ENCODE results near the gene HOXA10. TPM values are rescaled to one million over a fixed set of nuclear protein-coding genes. Genes with fewer than 3 reads are reported as not detected.

HOXA10 gene
- total RNA-seq, 1 experiment from 2014 or later = not detected

GRCh38 chr7:27205325-27206280 lies 31.5 kb upstream of the HOXA10 start:
- Mint-ChIP-seq H3K36me3 (ENCODE audit: insufficient read depth in 1 of 3, low read depth in 3 of 3) (peaks cover 0 to 2% (median 0%) of the 10 kb centered on the region in 3 experiments; a peak in 1 of 7 replicates), H3K9me3 (peaks cover 7 to 8% of the 10 kb centered on the region in 2 experiments; a peak in 4 of 5 replicates), H3K4me3 (peak overlapping the region in 1 of 2 experiments; percentile 22; a peak in 2 of 5 replicates), H3K27ac (no peak overlapping the region), H3K4me1 (peaks cover 6 to 15% of the 10 kb centered on the region in 2 experiments; a peak in 3 of 4 replicates), H3K27me3 (ENCODE audit: low read depth) (peaks cover 100% of the 10 kb centered on the region)
- no CpG with 5 or more reads among the region's 52 CpGs for WGBS (ENCODE audit: extremely low coverage, insufficient read length, low lambda C conversion rate)
- Histone ChIP-seq H2BK12ac (ENCODE audit: insufficient read length, low read depth, low read length) (no peak overlapping the region), H3K4me2 (ENCODE audit: insufficient read depth, insufficient read length, low read length) (no peak overlapping the region), H3K23me2 (ENCODE audit: insufficient read length, low read depth, low read length, poor library complexity, severe bottlenecking) (no peaks in the 10 kb centered on the region), H4K91ac (ENCODE audit: insufficient read length, low read depth, low read length) (no peak overlapping the region), H2BK120ac (ENCODE audit: low read depth, low read length, poor library complexity, severe bottlenecking) (no peak overlapping the region), H3K23ac (ENCODE audit: insufficient read length, low read depth, low read length) (no peak overlapping the region), H3K4me1 (ENCODE audit: insufficient read depth, low read length) (no peaks in the 10 kb centered on the region), H4K8ac (replicated peaks; ENCODE audit: insufficient read length, low read depth, low read length) (no peak overlapping the region), H3K27ac (ENCODE audit: insufficient read length, low read depth, low read length) (no peak overlapping the region), H3K14ac (ENCODE audit: insufficient read depth, low read length) (no peak overlapping the region), H3K18ac (ENCODE audit: insufficient read length, low read depth, low read length) (no peak overlapping the region), H3K9me3 (ENCODE audit: control insufficient read depth, low read depth, low read length) (no peaks in the 10 kb centered on the region), H2BK5ac (ENCODE audit: insufficient read length, low read length) (no peak overlapping the region), H4K20me1 (ENCODE audit: control insufficient read depth, insufficient read depth, insufficient read length) (no peaks in the 10 kb centered on the region), H3K4ac (ENCODE audit: low read depth, low read length) (no peak overlapping the region), H2AK5ac (ENCODE audit: insufficient read length, low read length) (no peak overlapping the region), H4K5ac (ENCODE audit: insufficient read length, low read depth, low read length) (no peak overlapping the region), H3K79me1 (ENCODE audit: insufficient read depth, low read depth, low read length, poor library complexity, severe bottlenecking) (no peaks in the 10 kb centered on the region), H3K56ac (ENCODE audit: insufficient read length, low read depth, low read length) (no peak overlapping the region), H3K27me3 (ENCODE audit: insufficient read depth, low read length) (peaks cover 100% of the 10 kb centered on the region), H2BK20ac (ENCODE audit: low read depth, low read length, poor library complexity, severe bottlenecking) (no peak overlapping the region), H2BK15ac (ENCODE audit: low read depth, low read length) (no peak overlapping the region), H3K79me2 (ENCODE audit: insufficient read depth, low read length) (no peaks in the 10 kb centered on the region), H3T11ph (ENCODE audit: low read length) (no peak overlapping the region), H3K9ac (ENCODE audit: extremely low read depth, insufficient read length, low read length) (no peak overlapping the region), H2AFZ (ENCODE audit: low read length) (no peak overlapping the region)
- DNase-seq = no peak
- no peak for TF ChIP-seq CTCF (conservative IDR thresholded peaks at IDR 0.05)
